ENCODE data around the gene VAV3.

- TF ChIP-seq POLR2A (IDR thresholded peaks at IDR 0.05) (no peak), CTCF (IDR thresholded peaks at IDR 0.05) (no peak)
Observed at GRCh38 chr1:108009603-108010195, 44.7 kb upstream of the VAV3 start.
